ENCODE measurements around the gene GHDC.

The GHDC gene

GRCh38 chr17:42179335-42179734 is 15.0 kb downstream of the GHDC start:
- Histone ChIP-seq H3K9ac (ENCODE audit: low read length) (no peak overlapping the region), H3K27me3 (ENCODE audit: insufficient read depth, low read length) (no peaks in the 10 kb centered on the region), H3K9me2 (ENCODE audit: low read depth, low read length) (no peaks in the 10 kb centered on the region), H3K4me3 (ENCODE audit: low read depth, low read length, poor library complexity, severe bottlenecking) (no peak overlapping the region), H3K4me2 (ENCODE audit: low read length) (no peak overlapping the region), H2AFZ (ENCODE audit: low read length) (no peak overlapping the region), H3K36me3 (ENCODE audit: insufficient read depth, low read length) (no peaks in the 10 kb centered on the region), H4K20me1 (ENCODE audit: insufficient read depth, low read length) (no peaks in the 10 kb centered on the region), H3K27ac (ENCODE audit: low read depth, low read length, poor library complexity, severe bottlenecking) (no peak overlapping the region), H3K4me1 (ENCODE audit: insufficient read depth, low read length, severe bottlenecking) (peaks cover 27% of the 10 kb centered on the region), H3K9me3 (ENCODE audit: low read length) (no peaks in the 10 kb centered on the region), H3F3A (ENCODE audit: insufficient read depth, low read length) (no peaks in the 10 kb centered on the region), H3K79me2 (ENCODE audit: insufficient read depth, low read length) (no peaks in the 10 kb centered on the region)
- no peak for TF ChIP-seq CTCF (IDR thresholded peaks at IDR 0.05; ENCODE audit: low read length)
- TF ChIP-seq EZH2 (IDR thresholded peaks at IDR 0.05; ENCODE audit: borderline replicate concordance, low read length): no peak

GRCh38 chr17:42178817-42179216 is 15.5 kb downstream of the GHDC start:
- Histone ChIP-seq H3K27ac (ENCODE audit: low read depth, low read length, poor library complexity, severe bottlenecking) (no peak overlapping the region), H3K9ac (ENCODE audit: low read length) (no peak overlapping the region), H3K79me2 (ENCODE audit: insufficient read depth, low read length) (no peaks in the 10 kb centered on the region), H3K27me3 (ENCODE audit: insufficient read depth, low read length) (no peaks in the 10 kb centered on the region), H3K9me2 (ENCODE audit: low read depth, low read length) (no peaks in the 10 kb centered on the region), H3K9me3 (ENCODE audit: low read length) (no peaks in the 10 kb centered on the region), H3F3A (ENCODE audit: insufficient read depth, low read length) (no peaks in the 10 kb centered on the region), H3K4me3 (ENCODE audit: low read depth, low read length, poor library complexity, severe bottlenecking) (no peak overlapping the region), H4K20me1 (ENCODE audit: insufficient read depth, low read length) (no peaks in the 10 kb centered on the region), H2AFZ (ENCODE audit: low read length) (no peak overlapping the region), H3K4me2 (ENCODE audit: low read length) (no peak overlapping the region), H3K36me3 (ENCODE audit: insufficient read depth, low read length) (no peaks in the 10 kb centered on the region), H3K4me1 (ENCODE audit: insufficient read depth, low read length, severe bottlenecking) (peaks cover 23% of the 10 kb centered on the region)
- TF ChIP-seq CTCF (IDR thresholded peaks at IDR 0.05; ENCODE audit: low read length) (no peak), EZH2 (IDR thresholded peaks at IDR 0.05; ENCODE audit: borderline replicate concordance, low read length) (no peak)

GRCh38 chr17:42177684-42178083 is 16.6 kb downstream of the GHDC start:
- Histone ChIP-seq H3K36me3 (ENCODE audit: insufficient read depth, low read length) (no peaks in the 10 kb centered on the region), H3K4me1 (ENCODE audit: insufficient read depth, low read length, severe bottlenecking) (peaks cover 16% of the 10 kb centered on the region), H3K79me2 (ENCODE audit: insufficient read depth, low read length) (no peaks in the 10 kb centered on the region), H3K4me2 (ENCODE audit: low read length) (no peak overlapping the region), H3K4me3 (ENCODE audit: low read depth, low read length, poor library complexity, severe bottlenecking) (no peak overlapping the region), H3F3A (ENCODE audit: insufficient read depth, low read length) (no peaks in the 10 kb centered on the region), H3K9ac (ENCODE audit: low read length) (no peak overlapping the region), H3K27me3 (ENCODE audit: insufficient read depth, low read length) (no peaks in the 10 kb centered on the region; the same call in 1 of the 2 replicates), H4K20me1 (ENCODE audit: insufficient read depth, low read length) (no peaks in the 10 kb centered on the region), H2AFZ (ENCODE audit: low read length) (no peak overlapping the region), H3K9me3 (ENCODE audit: low read length) (no peaks in the 10 kb centered on the region), H3K27ac (ENCODE audit: low read depth, low read length, poor library complexity, severe bottlenecking) (no peak overlapping the region), H3K9me2 (ENCODE audit: low read depth, low read length) (no peaks in the 10 kb centered on the region)
- TF ChIP-seq EZH2 (IDR thresholded peaks at IDR 0.05; ENCODE audit: borderline replicate concordance, low read length) (no peak), CTCF (IDR thresholded peaks at IDR 0.05; ENCODE audit: low read length) (no peak)

All from OCI-LY1 (cell line).